Neural cell (in vitro differentiated cells): ENCODE measurements around the gene CFB. TPM values are rescaled to one million over a fixed set of nuclear protein-coding genes. Genes with fewer than 3 reads are reported as not detected.
"Not testable (repeated sequence)": the region's sequence is repeated elsewhere in the genome, so short reads cannot be mapped to it uniquely, and the experiment has no call there.

Experiments
- H2AFZ ChIP-seq: fragments of 200-600, 300-800 bp; sonication (generic), shearing (Covaris generic); 2 replicates; pipeline ENCODE4 v1.6.0; 2014; ENCODE audit warnings: low read depth, mild to moderate bottlenecking, antibody characterized with exemption, low read length, moderate library complexity
- H3F3A ChIP-seq: fragments of 200-600 bp; shearing (Covaris generic); 2 replicates; pipeline ENCODE4 v1.6.1; 2016; ENCODE audit warnings: mild to moderate bottlenecking, moderate library complexity, mixed read lengths, antibody characterized with exemption, low read length; ENCODE audit not compliant: insufficient read depth, poor library complexity, severe bottlenecking
- H3K27ac ChIP-seq: fragments of 200-600, 300-800 bp; sonication (generic), shearing (Covaris generic); 2 replicates; pipeline ENCODE4 v1.5.1; 2014; ENCODE audit warnings: mild to moderate bottlenecking, low read length, moderate library complexity
- H3K27me3 ChIP-seq: fragments of 300-800, 200-600 bp; sonication (generic), shearing (Covaris generic); 2 replicates; pipeline ENCODE4 v1.6.0; 2014; ENCODE audit warnings: mild to moderate bottlenecking, low read depth, low read length, moderate library complexity; ENCODE audit not compliant: insufficient read depth
- H3K36me3 ChIP-seq: fragments of 300-800, 200-600 bp; sonication (generic), shearing (Covaris generic); 2 replicates; pipeline ENCODE4 v1.5.1; 2014; ENCODE audit warnings: mild to moderate bottlenecking, antibody characterized with exemption, low read length, moderate library complexity; ENCODE audit not compliant: insufficient read depth
- H3K4me2 ChIP-seq: fragments of 300-800, 200-600 bp; sonication (generic), shearing (Covaris generic); 2 replicates; pipeline ENCODE4 v1.6.0; 2014; ENCODE audit warnings: mild to moderate bottlenecking, low read length
- H3K4me3 ChIP-seq: fragments of 300-800, 200-600 bp; sonication (generic), shearing (Covaris generic); 2 replicates; pipeline ENCODE4 v1.5.1; 2014; ENCODE audit warnings: mild to moderate bottlenecking, low read length, moderate library complexity
- H3K79me2 ChIP-seq: fragments of 200-600 bp; shearing (Covaris generic); replicated peaks from 2 replicates; pipeline ENCODE4 v1.6.0; 2014; ENCODE audit warnings: mild to moderate bottlenecking, low read length, moderate library complexity; ENCODE audit not compliant: insufficient read depth
- H3K9ac ChIP-seq: fragments of 300-800, 200-600 bp; sonication (generic), shearing (Covaris generic); 2 replicates; pipeline ENCODE4 v1.6.1; 2016; ENCODE audit warnings: mild to moderate bottlenecking, low read length, mixed read lengths
- H3K9me2 ChIP-seq: fragments of 200-600 bp; shearing (Covaris generic); 2 replicates; pipeline ENCODE4 v1.6.1; 2016; ENCODE audit warnings: mild to moderate bottlenecking, low read length, mixed read lengths; ENCODE audit not compliant: insufficient read depth
- H3K9me3 ChIP-seq: fragments of 200-600, 300-800 bp; sonication (generic), shearing (Covaris generic); 2 replicates; pipeline ENCODE4 v1.6.1; 2016; ENCODE audit warnings: mild to moderate bottlenecking, mixed run types, low read length, moderate library complexity, mixed read lengths
- H4K20me1 ChIP-seq: fragments of 200-600 bp; shearing (Covaris generic); 2 replicates; pipeline ENCODE4 v1.6.1; 2016; ENCODE audit warnings: mild to moderate bottlenecking, mixed run types; ENCODE audit not compliant: insufficient read depth
- RAD21 ChIP-seq: fragments of 450-650 bp; conservative IDR thresholded peaks from 2 replicates; pipeline ENCODE4 v1.6.1; 2014; ENCODE audit warnings: antibody characterized with exemption, mild to moderate bottlenecking, moderate library complexity
- SMC3 ChIP-seq: fragments of 450-650 bp; conservative IDR thresholded peaks from 2 replicates; pipeline ENCODE4 v1.6.1; 2014; ENCODE audit warnings: antibody characterized with exemption, mild to moderate bottlenecking, moderate library complexity; ENCODE audit not compliant: poor library complexity
- polyA plus RNA-seq: library from polyadenylated mRNA; depleted of rRNA; stranded (reverse); fragments of >200 nt; gene quantifications from 2 replicates; pipeline ENCODE4 v1.2.3, GENCODE V29; 2014
- TF ChIP-seq, protein P1 (sequence below): IDR thresholded peaks from 2 replicates; pipeline ENCODE4 v1.6.1; 2012; ENCODE audit warnings: borderline replicate concordance

The CFB gene
- polyA plus RNA-seq, 1 donor from 2014 or later, result 0.97 TPM

DNA sequence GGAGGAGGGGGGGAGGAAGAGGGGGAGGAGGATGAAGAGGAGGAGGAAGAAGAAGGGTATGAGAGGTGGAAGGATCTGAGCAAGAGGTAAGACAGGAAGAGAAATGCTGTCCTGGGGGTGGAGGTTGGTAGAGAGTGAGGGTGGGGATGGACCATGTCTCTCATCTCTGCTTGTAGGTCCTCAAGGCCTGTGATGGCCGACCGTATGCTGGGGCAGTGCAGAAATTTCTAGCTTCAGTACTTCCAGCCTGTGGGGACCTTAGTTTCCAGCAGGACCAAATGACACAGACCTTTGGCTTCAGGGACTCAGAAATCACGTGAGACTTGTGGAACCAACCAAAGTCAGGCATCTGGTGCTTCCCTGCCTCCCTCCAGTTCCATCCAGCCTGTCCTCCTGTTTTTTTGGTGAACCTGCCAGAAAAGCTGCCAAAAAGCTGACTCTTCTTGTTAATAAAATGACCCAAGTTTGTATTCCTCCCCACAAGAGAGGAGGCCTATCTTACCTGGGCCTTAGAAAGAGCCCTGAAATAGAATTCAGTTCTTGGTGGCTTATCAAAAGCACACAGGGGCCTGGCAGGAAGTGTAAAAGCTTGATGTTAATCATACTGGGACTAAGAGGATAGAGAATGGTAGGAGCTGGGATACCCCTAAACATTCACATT is 33.5 kb downstream of the CFB start:
- Histone ChIP-seq H3K9me2 (no peaks in the 10 kb centered on the region), H3K36me3 (no peaks in the 10 kb centered on the region), H3K9me3 (no peaks in the 10 kb centered on the region), H3K27ac (no peak overlapping the region), H3K4me3 (no peak overlapping the region), H4K20me1 (no peaks in the 10 kb centered on the region), H3K27me3 (no peaks in the 10 kb centered on the region), H3K4me2 (no peak overlapping the region), H2AFZ (no peak overlapping the region), H3F3A (no peaks in the 10 kb centered on the region), H3K79me2 (no peaks in the 10 kb centered on the region), H3K9ac (no peak overlapping the region)
- TF ChIP-seq RAD21 (no peak), SMC3 (no peak)
- TF ChIP-seq, protein P1, sequence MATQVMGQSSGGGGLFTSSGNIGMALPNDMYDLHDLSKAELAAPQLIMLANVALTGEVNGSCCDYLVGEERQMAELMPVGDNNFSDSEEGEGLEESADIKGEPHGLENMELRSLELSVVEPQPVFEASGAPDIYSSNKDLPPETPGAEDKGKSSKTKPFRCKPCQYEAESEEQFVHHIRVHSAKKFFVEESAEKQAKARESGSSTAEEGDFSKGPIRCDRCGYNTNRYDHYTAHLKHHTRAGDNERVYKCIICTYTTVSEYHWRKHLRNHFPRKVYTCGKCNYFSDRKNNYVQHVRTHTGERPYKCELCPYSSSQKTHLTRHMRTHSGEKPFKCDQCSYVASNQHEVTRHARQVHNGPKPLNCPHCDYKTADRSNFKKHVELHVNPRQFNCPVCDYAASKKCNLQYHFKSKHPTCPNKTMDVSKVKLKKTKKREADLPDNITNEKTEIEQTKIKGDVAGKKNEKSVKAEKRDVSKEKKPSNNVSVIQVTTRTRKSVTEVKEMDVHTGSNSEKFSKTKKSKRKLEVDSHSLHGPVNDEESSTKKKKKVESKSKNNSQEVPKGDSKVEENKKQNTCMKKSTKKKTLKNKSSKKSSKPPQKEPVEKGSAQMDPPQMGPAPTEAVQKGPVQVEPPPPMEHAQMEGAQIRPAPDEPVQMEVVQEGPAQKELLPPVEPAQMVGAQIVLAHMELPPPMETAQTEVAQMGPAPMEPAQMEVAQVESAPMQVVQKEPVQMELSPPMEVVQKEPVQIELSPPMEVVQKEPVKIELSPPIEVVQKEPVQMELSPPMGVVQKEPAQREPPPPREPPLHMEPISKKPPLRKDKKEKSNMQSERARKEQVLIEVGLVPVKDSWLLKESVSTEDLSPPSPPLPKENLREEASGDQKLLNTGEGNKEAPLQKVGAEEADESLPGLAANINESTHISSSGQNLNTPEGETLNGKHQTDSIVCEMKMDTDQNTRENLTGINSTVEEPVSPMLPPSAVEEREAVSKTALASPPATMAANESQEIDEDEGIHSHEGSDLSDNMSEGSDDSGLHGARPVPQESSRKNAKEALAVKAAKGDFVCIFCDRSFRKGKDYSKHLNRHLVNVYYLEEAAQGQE, result no peak

DNA sequence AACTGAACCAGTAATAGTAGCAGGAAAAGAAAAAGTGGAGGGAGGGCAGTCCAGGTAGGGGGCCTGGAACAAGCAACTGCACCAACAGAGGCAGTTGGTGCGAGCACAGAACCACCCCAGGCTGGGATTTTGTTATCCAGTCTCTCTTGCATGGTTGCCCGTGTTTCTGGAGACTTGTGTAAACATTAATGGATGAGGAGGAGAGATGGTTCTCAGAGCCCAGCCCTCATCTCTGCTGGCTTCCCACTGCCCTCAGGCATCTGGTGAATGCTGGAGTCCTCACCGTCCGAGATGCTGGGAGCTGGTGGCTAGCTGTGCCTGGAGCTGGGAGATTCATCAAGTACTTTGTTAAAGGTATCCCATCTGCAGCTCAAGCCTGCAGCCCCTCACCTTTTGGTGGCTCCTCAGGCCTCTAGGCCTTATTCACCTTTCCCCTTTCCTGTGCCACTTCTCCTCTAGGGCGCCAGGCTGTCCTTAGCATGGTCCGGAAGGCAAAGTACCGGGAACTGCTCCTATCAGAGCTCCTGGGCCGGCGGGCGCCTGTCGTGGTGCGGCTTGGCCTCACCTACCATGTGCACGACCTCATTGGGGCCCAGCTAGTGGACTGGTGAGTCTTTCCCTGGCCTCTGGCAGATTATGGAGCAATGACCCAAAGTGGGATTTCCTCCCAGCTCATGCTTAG is 34.4 kb downstream of the CFB start:
- H4K20me1 ChIP-seq, H3F3A ChIP-seq, H3K9me3 ChIP-seq, H3K9me2 ChIP-seq, H3K36me3 ChIP-seq, H3K4me2 ChIP-seq, H3K27ac ChIP-seq, H3K27me3 ChIP-seq, H3K79me2 ChIP-seq, H2AFZ ChIP-seq, H3K9ac ChIP-seq, H3K4me3 ChIP-seq: not testable (repeated sequence)

DNA sequence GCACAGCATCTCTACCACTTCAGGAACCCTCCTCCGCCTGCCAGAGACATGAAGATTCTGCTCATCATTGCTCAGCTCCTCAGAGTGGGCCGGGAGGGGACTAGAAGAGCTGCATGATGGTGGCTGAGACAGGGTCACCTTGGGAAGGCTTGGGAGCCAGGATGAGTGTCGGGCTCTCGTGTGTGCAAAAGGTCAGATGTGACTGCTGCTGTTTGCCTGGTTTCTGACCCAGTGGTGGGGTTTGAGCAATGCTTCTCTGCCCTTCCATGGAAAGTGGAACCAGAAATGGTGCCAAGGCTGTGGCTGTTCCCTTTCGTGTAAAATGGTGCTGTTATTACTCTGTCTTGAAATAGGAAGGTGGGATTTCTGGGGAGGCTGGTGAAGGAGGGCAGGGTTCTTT is 35.1 kb downstream of the CFB start:
- not testable (repeated sequence) for H3F3A ChIP-seq, H3K27ac ChIP-seq, H3K4me3 ChIP-seq, H2AFZ ChIP-seq, H4K20me1 ChIP-seq, H3K79me2 ChIP-seq, H3K27me3 ChIP-seq, H3K9me2 ChIP-seq, H3K9ac ChIP-seq, H3K9me3 ChIP-seq, H3K4me2 ChIP-seq, H3K36me3 ChIP-seq

DNA sequence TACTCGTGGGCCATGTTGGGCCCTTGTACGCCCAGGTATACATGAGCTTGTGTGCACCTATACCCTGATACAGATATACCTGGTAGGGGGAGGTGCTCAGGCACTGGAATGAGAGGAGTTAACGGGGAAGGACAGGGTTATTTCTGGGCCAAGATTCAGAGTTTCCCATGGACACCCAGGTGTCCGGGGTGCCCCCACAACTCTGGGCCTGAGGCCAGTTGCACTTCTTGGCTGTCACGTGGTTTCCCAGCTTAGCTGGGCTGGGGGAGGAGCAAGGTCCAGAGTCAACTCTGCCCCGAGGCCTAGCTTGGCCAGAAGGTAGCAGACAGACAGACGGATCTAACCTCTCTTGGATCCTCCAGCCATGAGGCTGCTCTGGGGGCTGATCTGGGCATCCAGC is 35.8 kb downstream of the CFB start, which contains the start of gene C4A:
Gene C4A (plus strand): TSS at position 314 of the 400 bp plus-strand sequence. CDS start 51 bp downstream, at position 365.
- H3K9me3 ChIP-seq, H3K4me2 ChIP-seq, H3K36me3 ChIP-seq, H3K27ac ChIP-seq, H3K9me2 ChIP-seq, H3K27me3 ChIP-seq, H4K20me1 ChIP-seq, H3K4me3 ChIP-seq, H3F3A ChIP-seq, H3K79me2 ChIP-seq, H2AFZ ChIP-seq, H3K9ac ChIP-seq: not testable (repeated sequence)

DNA sequence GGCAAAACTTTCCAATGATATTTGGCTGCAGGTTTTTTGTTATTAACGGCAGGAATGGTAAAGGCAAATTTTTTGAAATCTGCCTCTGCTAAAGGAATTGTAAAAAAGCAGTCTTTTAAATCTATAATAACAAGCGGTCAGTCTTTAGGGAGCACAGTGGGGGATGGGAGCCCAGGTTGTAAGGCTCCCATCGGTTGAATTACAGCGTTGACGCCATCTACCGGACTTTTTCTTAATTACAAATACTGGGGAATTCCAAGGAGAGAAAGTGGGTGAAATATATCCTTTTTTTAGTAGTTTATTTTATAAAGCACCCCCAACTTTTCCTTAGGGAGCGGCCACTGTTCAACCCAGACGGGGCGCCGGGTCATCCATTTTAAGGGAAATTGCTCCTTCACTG is 43.5 kb downstream of the CFB start:
- not testable (repeated sequence) for H3F3A ChIP-seq, H3K4me3 ChIP-seq, H3K9me3 ChIP-seq, H3K79me2 ChIP-seq, H3K27me3 ChIP-seq, H3K27ac ChIP-seq, H3K9me2 ChIP-seq, H2AFZ ChIP-seq, H4K20me1 ChIP-seq, H3K4me2 ChIP-seq, H3K9ac ChIP-seq, H3K36me3 ChIP-seq

DNA sequence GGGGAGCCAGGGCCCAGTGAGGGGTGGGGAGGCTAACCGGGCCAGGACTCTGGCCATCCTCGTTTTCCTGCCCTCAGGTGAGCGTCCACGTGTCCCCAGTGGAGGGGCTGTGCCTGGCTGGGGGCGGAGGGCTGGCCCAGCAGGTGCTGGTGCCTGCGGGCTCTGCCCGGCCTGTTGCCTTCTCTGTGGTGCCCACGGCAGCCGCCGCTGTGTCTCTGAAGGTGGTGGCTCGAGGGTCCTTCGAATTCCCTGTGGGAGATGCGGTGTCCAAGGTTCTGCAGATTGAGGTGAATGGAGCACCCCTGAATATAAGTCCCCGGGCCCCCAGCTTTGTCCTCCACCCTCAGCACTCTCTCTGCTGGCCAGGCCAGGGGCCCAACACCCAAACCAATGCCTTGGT is 48.5 kb downstream of the CFB start:
- H3K36me3 ChIP-seq, H3K9me2 ChIP-seq, H3K4me3 ChIP-seq: not testable (repeated sequence)

More for the DNA sequence above, 48.5 kb downstream of the CFB start:
- not testable (repeated sequence) for H3K27ac ChIP-seq, H2AFZ ChIP-seq, H3K9ac ChIP-seq, H3F3A ChIP-seq, H3K79me2 ChIP-seq, H3K4me2 ChIP-seq, H4K20me1 ChIP-seq, H3K27me3 ChIP-seq, H3K9me3 ChIP-seq
